Activated naive CD8-positive, alpha-beta T cell treated with anti-CD3 and anti-CD28 coated beads, Interleukin-2, amount 50 U/mL, for 24 hours (primary cell): ENCODE measurements around the gene MMP24OS.

Experiments used
- ATAC-seq: fragments of 150-1000 bp; cut with Tn5 transposase; one replicate; pipeline ENCODE4 v1.10.0; 2021
- DNase-seq: peaks from one replicate; pipeline ENCODE4 v3.0.0; 2021
- H3K27ac Mint-ChIP-seq: one replicate; pipeline ENCODE4 v1.8.0; 2021; ENCODE audit warnings: mild to moderate bottlenecking, mixed read lengths
- H3K27me3 Mint-ChIP-seq: one replicate; pipeline ENCODE4 v1.8.0; 2021; ENCODE audit warnings: mixed read lengths
- H3K36me3 Mint-ChIP-seq: one replicate; pipeline ENCODE4 v1.8.0; 2021; ENCODE audit warnings: low read depth, mixed read lengths
- H3K4me1 Mint-ChIP-seq: one replicate; pipeline ENCODE4 v1.8.0; 2021; ENCODE audit warnings: mixed read lengths
- H3K4me3 Mint-ChIP-seq: one replicate; pipeline ENCODE4 v1.8.0; 2021; ENCODE audit warnings: mild to moderate bottlenecking, moderate library complexity, mixed read lengths
- H3K9me3 Mint-ChIP-seq: one replicate; pipeline ENCODE4 v1.8.0; 2021; ENCODE audit warnings: mixed read lengths

MMP24OS gene

GRCh38 chr20:35300469-35301262 lies 22.7 kb upstream of the MMP24OS start:
- Mint-ChIP-seq H3K4me3 (no peak overlapping the region), H3K27me3 (no peaks in the 10 kb centered on the region), H3K36me3 (no peaks in the 10 kb centered on the region), H3K9me3 (no peaks in the 10 kb centered on the region), H3K4me1 (peaks cover 35% of the 10 kb centered on the region), H3K27ac (peak overlapping the region; percentile 6)
- ATAC-seq (no peak), DNase-seq (no peak)

DNA sequence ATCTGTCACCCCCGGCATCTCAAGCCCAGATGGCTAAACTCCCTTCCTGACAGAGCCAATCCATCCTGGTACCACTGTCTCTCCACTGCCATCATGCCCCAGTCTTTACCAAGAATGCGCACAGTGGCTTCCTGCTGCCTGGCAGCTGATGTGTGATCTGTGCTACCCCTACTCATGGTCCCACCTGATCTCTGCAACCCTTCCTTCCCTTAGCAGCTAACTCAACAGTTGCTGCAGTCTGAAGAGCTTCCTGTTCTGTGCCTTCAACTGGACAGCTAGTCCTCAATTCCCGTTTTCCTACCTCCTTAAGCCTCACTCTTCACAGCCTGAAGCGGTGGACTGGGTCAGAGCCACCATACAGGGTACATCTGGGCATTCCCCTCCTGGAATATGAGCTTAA lies 21.9 kb upstream of the MMP24OS start:
- H3K9me3 Mint-ChIP-seq = no peaks in the 10 kb centered on the region
- peak overlapping the region; percentile 6 for H3K27ac Mint-ChIP-seq
- DNase-seq = no peak
- H3K36me3 Mint-ChIP-seq = no peaks in the 10 kb centered on the region
- no peaks in the 10 kb centered on the region for H3K27me3 Mint-ChIP-seq
- H3K4me3 Mint-ChIP-seq = no peak overlapping the region
- ATAC-seq = no peak
- peaks cover 26% of the 10 kb centered on the region for H3K4me1 Mint-ChIP-seq

- no peaks in the 10 kb centered on the region for H3K9me3 Mint-ChIP-seq
- no peak for ATAC-seq
- no peaks in the 10 kb centered on the region for H3K27me3 Mint-ChIP-seq
- H3K27ac Mint-ChIP-seq = no peak overlapping the region
- no peaks in the 10 kb centered on the region for H3K36me3 Mint-ChIP-seq
- DNase-seq = no peak
- no peak overlapping the region for H3K4me3 Mint-ChIP-seq
- H3K4me1 Mint-ChIP-seq = peaks cover 11% of the 10 kb centered on the region
Measured at GRCh38 chr20:35298264-35298663, 20.3 kb upstream of the MMP24OS start.

DNA sequence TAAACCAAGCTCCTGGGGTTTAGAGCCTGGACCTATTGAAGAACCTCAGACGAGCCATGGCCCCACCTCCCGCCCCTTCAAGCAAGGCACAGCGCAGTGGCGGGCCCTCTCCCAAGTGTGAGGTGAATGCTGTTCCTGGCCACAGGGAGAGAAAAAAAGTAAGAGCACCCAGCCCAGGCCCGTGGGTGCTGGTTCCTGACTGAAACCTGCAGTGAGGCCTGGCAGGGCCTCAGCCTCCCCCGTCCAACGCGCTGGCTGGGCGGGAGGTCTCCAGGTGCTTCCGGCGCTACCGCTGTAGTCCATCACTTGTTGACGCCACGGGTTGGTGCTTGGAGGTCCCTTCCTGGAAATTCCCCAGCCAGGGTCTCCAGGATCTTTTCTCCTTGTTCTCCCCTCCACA lies 19.8 kb upstream of the MMP24OS start:
- Mint-ChIP-seq H3K9me3 (no peaks in the 10 kb centered on the region), H3K4me3 (no peak overlapping the region), H3K27me3 (peaks cover 1% of the 10 kb centered on the region), H3K27ac (no peak overlapping the region), H3K4me1 (peaks cover 5% of the 10 kb centered on the region), H3K36me3 (no peaks in the 10 kb centered on the region)
- ATAC-seq (no peak), DNase-seq (no peak)

DNA sequence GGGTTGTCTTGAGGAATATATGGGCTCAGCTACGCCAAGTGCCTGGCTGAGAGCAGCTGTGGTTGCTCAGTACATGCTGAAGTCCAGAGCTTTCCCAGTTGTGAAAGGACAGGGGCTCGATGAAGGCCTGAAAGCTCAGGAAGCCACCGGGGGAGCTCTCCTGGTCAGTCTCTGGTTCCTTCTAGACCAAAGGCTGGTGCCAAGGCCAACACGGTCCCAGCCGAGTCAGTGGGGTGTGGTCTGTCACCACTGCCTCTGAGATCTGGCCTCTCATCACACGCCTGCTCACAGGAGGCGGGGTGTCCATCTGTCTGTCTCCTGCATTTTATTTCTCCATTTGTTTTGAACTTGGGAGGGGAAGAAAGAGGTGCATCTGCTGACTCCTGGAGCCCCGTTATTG lies 19.2 kb upstream of the MMP24OS start:
- DNase-seq = no peak
- Mint-ChIP-seq H3K27ac (no peak overlapping the region), H3K9me3 (no peaks in the 10 kb centered on the region), H3K4me3 (no peak overlapping the region), H3K4me1 (no peaks in the 10 kb centered on the region), H3K36me3 (no peaks in the 10 kb centered on the region), H3K27me3 (peaks cover 2% of the 10 kb centered on the region)
- ATAC-seq = no peak

DNA sequence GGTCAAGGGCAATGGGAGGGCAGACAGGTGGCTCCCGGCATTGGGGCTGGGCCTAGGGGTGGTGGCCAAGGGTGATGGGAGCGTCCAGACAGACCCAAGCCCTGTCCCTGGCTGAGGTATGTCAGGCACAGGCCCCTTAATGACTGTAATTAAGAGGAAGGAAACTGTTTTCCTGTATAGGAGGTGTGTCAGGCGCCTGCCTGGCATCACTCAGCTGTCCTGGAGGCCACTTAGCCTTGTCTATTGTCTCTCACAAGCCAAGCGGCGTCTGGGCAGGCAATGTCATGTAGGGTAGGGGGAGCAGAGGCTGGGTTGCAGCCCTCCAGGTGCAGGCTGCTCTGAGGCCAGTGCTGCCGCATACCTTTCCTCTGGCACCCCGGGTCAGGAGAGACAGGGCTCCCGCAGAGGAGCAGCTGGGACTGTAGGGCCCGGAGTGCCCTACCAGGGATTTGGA lies 18.2 kb upstream of the MMP24OS start:
- no peaks in the 10 kb centered on the region for H3K4me1 Mint-ChIP-seq
- no peak overlapping the region for H3K4me3 Mint-ChIP-seq
- no peak overlapping the region for H3K27ac Mint-ChIP-seq
- H3K27me3 Mint-ChIP-seq = peaks cover 2% of the 10 kb centered on the region
- H3K9me3 Mint-ChIP-seq = no peaks in the 10 kb centered on the region
- no peak for ATAC-seq
- no peak for DNase-seq
- H3K36me3 Mint-ChIP-seq = no peaks in the 10 kb centered on the region

DNA sequence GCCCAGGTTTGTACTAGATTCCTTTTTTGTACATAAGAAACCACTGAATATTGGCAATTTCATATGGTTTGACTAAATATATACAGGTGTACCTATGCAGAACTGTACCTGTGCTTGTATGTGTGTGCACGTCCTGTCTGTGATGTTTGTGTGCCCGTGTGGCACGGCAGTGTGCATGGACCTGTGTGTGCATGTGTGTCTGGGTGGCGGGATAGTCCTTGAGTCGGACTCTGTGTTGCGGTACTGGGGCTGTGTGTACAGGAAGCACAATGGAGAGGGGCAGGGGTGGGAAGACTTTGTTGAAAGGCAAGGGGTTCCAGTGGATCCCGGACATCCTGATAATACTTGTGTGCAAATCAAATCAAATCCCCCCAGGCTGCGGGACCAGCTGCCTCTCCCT lies 17.8 kb upstream of the MMP24OS start:
- peaks cover 2% of the 10 kb centered on the region for H3K27me3 Mint-ChIP-seq
- ATAC-seq = no peak

DNA sequence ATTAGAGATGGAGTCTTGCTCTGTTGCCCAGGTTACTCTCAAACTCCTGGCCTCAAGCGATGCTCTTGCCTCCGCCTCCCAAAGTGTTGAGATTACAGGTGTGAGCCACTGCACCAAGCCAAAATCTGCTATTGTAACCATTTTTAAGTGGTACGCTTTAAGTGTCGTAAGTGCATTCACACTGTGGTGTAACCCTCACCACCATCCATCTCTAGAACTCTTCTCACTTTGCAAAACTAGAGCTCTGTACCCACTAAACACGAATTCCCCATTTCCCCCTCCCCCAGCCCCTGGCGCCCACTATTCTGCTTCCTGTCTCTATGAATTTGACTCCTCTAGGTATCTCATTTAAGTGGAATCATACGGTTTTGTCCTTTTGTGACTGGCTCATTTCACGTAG lies 17.1 kb upstream of the MMP24OS start:
- H3K4me1 Mint-ChIP-seq = no peaks in the 10 kb centered on the region
- ATAC-seq (no peak), DNase-seq (no peak)
- H3K4me3 Mint-ChIP-seq = no peak overlapping the region
- H3K36me3 Mint-ChIP-seq = no peaks in the 10 kb centered on the region
- no peak overlapping the region for H3K27ac Mint-ChIP-seq
- H3K27me3 Mint-ChIP-seq = peaks cover 2% of the 10 kb centered on the region
- no peaks in the 10 kb centered on the region for H3K9me3 Mint-ChIP-seq

More for the DNA sequence above, 17.8 kb upstream of the MMP24OS start:
- no peak overlapping the region for H3K27ac Mint-ChIP-seq
- H3K9me3 Mint-ChIP-seq = no peaks in the 10 kb centered on the region
- DNase-seq = no peak
- no peaks in the 10 kb centered on the region for H3K36me3 Mint-ChIP-seq
- no peak overlapping the region for H3K4me3 Mint-ChIP-seq
- H3K4me1 Mint-ChIP-seq = no peaks in the 10 kb centered on the region

DNA sequence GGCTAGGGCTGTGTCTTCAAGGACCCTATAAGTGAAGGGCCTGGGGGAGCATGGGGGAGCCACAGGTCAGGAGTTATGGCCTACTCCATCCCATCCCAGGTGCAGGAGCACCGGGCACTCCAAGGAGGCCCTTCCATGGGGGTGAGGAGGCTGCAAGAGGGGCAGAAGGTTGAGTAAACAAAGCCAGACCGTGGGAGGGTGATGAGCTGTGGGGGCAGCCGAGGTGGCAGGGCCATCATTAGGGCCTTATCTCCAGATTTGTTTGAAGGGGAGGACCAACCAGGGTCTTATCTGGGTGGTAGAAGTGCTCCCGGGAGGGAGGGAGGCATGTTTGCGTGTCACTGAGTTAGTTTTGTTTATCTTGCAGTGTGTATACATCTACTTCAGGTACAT lies 16.4 kb upstream of the MMP24OS start:
- Mint-ChIP-seq H3K36me3 (no peaks in the 10 kb centered on the region), H3K4me1 (no peaks in the 10 kb centered on the region), H3K27me3 (peaks cover 2% of the 10 kb centered on the region), H3K9me3 (no peaks in the 10 kb centered on the region), H3K4me3 (no peak overlapping the region), H3K27ac (no peak overlapping the region)
- DNase-seq (no peak), ATAC-seq (no peak)

DNA sequence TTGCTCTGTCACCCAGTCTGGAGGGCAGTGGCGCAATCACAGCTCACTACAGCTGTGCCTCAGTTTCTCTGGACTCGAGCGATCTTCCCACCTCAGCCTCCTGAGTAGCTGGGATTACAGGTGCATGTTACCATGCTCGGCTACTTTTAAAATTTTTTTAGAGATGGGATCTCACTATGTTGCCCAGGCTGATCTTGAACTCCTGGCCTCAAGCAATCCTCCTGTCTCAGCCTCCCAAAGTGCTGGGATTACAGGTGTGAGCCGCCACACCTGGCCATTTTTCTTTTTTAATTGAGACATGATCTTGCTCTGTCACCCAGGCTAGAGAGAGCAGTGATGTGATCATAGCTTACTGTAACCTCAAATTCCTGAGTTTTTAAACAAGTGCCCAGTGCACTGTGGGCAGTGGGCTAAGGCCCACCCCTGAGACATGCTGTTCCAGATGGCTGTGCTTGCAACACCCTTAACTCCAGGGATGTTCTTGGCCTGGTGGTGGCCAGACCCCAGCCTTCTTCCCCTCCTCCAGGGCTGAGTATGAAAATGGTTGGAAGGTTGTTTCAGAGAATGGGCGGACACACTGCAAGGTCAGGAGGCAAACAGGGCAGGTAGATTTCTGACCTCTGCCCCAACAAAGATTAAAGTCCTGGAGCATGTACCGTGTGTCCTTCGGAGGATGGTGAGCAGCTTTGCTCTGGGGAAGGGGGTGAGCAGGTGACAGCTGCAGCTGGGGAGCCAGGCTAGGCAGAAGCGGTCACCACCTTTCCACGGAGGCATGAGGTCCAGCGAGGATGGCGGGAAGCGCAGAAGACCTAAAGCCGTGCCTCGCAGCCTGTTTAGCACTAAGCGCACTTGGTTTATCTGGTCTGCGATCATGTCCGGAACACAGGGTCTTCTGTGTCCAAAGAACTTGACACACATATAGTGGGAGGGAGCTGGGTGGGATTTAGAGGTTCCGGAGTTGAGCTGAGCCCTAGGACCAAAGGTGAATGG lies 15.7 kb upstream of the MMP24OS start:
- Mint-ChIP-seq H3K27ac (no peak overlapping the region), H3K4me3 (no peak overlapping the region)
- DNase-seq = no peak

DNA sequence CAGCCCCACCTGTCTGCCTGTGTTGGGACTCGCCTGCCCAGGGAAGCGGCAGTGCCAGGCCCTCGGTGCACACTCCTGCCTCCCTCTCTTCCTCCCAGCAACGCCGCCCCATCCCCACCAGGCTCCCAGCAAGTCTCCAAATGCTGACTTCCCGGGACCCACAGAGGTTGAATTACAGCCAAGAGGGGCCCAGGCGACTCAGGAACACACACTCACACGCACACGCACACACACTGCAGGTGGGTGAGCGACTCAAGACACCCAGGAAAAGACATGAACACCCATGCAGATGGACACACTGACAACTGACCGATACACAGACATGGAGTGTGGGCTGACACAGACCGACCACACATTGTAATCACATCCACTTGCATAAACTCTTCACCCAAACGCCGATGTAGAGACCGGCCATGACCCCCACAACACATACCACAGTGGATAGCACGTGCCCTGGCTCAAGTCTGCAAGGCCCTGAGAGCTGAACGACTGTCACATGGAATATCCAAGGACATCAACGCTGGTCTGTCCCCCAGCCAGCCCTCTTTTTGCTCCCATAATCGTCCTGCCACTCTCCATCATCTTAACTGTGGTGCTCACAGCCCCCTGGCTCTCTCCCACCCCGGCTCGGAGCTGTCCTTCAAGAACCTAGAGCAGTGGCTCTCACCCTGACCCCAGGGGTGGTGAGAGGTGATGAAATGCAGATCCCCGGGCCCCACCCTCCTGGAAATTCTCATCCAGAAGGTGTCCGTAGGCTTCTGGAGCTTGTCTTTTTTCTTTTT lies 14.8 kb upstream of the MMP24OS start:
- Mint-ChIP-seq H3K4me3 (no peak overlapping the region), H3K36me3 (no peaks in the 10 kb centered on the region), H3K9me3 (no peaks in the 10 kb centered on the region), H3K27ac (no peak overlapping the region), H3K4me1 (no peaks in the 10 kb centered on the region), H3K27me3 (peaks cover 2% of the 10 kb centered on the region)
- no peak for ATAC-seq
- no peak for DNase-seq

More for the DNA sequence above, 15.7 kb upstream of the MMP24OS start:
- no peaks in the 10 kb centered on the region for H3K4me1 Mint-ChIP-seq
- H3K36me3 Mint-ChIP-seq = no peaks in the 10 kb centered on the region
- no peaks in the 10 kb centered on the region for H3K9me3 Mint-ChIP-seq
- H3K27me3 Mint-ChIP-seq = peaks cover 2% of the 10 kb centered on the region
- ATAC-seq = no peak

GRCh38 chr20:35291654-35292503 lies 14.0 kb upstream of the MMP24OS start, which contains the start of gene FAM83C:
FAM83C (minus strand) TSS chr20:35292425; CDS start chr20:35292304, 121 bp downstream.
- no peaks in the 10 kb centered on the region for H3K4me1 Mint-ChIP-seq
- peaks cover 2% of the 10 kb centered on the region for H3K27me3 Mint-ChIP-seq
- no peak within 1 kb of the TSS for H3K27ac Mint-ChIP-seq
- no peaks in the 10 kb centered on the region for H3K9me3 Mint-ChIP-seq
- DNase-seq (no peak), ATAC-seq (no peak)
- H3K4me3 Mint-ChIP-seq = no peak within 1 kb of the TSS
- H3K36me3 Mint-ChIP-seq = no peaks in the 10 kb centered on the region

GRCh38 chr20:35290887-35291417 lies 13.0 kb upstream of the MMP24OS start:
- DNase-seq = no peak

More at GRCh38 chr20:35290887-35291417, 13.0 kb upstream of the MMP24OS start:
- Mint-ChIP-seq H3K9me3 (no peaks in the 10 kb centered on the region), H3K36me3 (no peaks in the 10 kb centered on the region), H3K27ac (no peak overlapping the region), H3K4me3 (no peak overlapping the region), H3K4me1 (peaks cover 2% of the 10 kb centered on the region), H3K27me3 (peaks cover 2% of the 10 kb centered on the region)
- no peak for ATAC-seq
